ENCODE data around the gene ZBTB7C.
A peak's percentile ranks its signal among the peaks of the same experiment; 100 is the strongest.

Gene ZBTB7C

GRCh38 chr18:48136051-48136826, 272.9 kb downstream of the ZBTB7C start:
- no peak for DNase-seq

GRCh38 chr18:48135436-48135966, 273.7 kb downstream of the ZBTB7C start:
- DNase-seq, result no peak

DNA sequence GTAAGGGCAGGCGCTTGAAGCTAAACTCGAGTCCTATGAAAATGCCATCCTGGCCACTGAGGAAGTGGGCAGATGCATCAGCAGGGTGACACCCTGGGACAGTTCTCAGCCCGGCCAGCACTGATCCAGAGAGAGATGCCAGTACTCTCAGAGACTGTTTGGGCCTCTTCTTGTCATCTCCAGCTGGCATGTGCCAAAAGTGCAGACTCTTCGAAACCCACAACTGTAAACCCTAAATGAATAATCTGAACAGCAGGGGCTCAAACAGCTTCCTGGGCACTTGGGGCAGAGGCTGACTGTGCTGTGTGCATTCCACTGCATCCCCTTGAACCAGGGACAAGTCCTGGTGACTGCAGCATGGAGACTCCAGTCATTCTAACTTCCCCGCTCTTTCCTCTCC, 274.6 kb downstream of the ZBTB7C start:
- DNase-seq, result no peak

DNA sequence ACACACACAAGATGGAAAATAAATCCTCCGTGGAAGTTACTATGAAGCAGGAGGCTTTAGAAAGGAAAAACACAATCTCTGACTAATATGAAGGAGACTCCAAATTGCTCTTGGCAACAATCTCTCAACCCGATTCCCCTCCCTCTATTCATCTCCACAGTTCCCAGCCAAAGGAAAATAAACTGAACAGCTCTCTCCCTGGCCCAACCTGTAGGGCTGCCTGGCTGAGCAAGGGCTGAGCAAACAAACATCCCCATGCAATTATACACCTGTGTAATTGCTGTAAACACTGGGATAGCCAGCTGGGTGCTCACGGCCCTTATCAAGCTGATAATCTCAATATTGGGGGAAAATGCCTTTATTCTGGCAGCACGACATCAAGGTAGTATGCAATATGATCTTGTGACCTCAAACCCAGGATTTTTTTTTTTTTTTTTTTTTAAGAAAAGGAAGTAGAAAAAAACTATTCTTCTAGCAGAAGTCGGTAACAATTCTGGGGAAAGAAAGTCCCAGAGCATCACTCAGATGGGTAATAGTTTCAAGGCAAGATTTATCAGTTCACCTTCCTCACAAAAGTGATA, 275.4 kb downstream of the ZBTB7C start:
- peak; percentile 90 to 94 for DNase-seq

DNA sequence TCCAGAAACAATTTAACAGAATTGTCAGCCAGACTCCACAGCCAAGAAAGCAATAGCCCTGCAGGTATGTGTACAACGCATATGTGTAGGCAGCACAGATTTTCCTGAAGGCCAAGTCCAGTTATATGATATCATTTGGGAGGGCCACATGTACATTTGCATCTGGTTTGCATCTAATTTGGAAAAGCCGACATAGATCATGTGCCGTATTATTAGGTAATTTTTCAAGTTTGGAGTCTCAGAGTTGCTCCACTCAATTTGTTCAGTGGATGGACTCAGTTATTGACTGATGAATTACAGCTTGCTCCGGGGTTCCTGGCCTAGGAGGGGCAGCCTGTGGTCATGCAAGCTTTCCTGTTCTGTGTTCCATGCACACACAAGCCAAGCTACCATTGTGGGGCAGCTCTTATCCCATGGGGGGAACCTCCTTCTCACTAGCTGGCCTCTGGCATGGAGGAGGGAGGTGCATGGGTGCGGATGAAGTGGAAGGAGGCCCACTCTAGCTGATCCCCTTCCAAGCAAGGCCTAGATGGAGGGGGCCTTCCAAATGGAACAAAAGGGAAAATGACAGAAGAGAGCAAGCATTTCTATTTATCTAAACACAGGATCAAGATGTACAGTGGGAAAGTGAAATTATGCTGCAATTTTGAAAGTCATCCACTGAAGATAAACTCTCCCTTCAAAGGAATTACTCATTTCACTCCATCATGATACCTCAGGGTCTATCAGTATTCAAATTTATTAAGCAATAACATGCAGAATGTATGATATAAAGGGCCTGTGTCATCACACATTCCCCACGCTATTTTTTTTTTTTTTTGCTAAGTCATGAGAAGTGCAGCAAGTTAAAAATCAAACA, 276.2 kb downstream of the ZBTB7C start:
- peak in 1 of 2 experiments; percentile 55 for DNase-seq

- no peak for DNase-seq
These were observed 278.1 kb downstream of the ZBTB7C start for GRCh38 chr18:48131042-48131441.

DNA sequence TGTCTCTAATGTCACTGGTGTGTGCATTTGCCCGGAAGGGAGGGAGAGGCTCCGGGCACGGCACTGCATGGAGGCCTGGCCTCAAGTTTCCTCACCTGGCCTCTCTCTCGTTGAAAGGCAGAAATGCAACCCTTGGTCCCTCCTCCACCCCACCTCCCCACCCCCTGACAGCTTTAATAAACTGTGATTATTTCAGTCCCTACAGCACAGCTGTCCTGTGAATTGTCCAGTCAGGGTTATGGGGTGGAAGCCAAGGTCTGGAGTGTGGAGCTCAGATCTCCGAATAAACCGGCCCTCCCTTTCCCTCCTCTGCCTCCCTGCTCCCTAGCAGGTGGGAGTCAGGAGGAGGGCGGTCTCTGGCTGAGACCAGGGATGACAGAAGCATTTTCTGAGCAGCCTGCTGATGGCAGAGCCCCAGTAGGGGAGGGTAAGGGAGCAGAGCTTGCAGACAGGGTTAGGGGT, 279.5 kb downstream of the ZBTB7C start:
- DNase-seq, result no peak

DNA sequence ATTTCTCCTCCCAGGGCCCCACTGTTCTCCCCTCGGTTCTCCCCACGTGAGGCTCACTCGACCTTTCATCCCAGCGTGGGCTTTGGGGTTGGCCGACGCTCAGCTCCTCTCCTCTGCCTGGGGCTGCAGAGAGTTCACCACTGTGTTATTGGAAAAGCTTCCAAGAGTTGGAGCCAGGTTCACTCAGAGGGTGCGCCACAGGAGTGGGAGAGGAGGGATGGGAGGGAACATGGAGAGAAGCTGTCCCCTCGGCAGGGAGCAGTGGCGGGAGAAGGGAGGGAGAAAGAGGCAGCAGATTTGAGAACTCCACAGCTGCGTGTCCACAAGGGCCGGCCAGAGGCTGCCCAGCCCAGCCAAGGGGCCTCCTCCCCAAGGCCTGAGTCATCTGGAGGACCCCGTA, 281.6 kb downstream of the ZBTB7C start:
- no peak for DNase-seq

GRCh38 chr18:48126240-48126639, 282.9 kb downstream of the ZBTB7C start:
- peak in 1 of 2 experiments; percentile 26 for DNase-seq

- no peak for DNase-seq
These were observed 283.5 kb downstream of the ZBTB7C start for GRCh38 chr18:48125724-48126123.

GRCh38 chr18:48124857-48125626, 284.1 kb downstream of the ZBTB7C start:
- DNase-seq, result no peak

- no peak for DNase-seq
These were observed 285.2 kb downstream of the ZBTB7C start for GRCh38 chr18:48123941-48124340.

DNA sequence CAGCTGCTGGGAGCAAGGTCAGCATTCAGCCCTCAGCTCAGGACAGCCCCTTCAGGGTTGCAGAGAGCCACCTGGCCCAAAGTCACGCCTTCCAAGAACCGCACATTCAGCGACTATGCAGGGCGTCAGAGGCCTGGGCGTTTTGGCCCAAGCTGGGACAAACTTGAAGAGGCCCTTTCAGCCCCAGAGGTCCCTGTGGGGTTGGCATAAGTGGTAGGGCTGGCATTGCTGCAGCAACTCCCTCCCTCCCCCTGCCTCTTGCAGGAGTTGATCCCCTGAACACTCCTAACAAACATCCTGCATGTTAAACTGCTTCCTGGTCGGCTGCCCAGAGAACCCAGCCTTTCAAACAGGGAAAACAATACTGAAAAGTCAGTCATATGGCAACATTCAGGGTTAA, 285.9 kb downstream of the ZBTB7C start:
- DNase-seq, result no peak

DNA sequence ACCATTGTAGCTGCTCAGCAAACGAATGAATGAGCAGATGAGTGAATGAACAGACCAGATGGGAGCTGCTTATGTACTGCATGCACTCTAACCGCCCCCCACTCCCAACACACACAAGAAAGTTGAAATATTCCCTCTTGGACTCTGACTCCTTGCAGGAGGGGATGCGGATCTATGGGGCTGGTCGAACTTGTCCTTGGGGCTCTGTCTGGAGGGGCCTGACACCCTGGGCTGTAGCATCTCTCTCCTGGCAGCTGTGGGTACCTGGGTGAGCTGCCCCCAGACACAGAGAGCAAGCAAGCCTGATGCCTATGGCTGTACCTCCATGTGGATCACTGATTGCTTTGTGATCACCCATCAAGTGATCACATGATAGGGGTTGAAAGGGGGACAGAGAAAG, 286.4 kb downstream of the ZBTB7C start:
- DNase-seq, result no peak

DNA sequence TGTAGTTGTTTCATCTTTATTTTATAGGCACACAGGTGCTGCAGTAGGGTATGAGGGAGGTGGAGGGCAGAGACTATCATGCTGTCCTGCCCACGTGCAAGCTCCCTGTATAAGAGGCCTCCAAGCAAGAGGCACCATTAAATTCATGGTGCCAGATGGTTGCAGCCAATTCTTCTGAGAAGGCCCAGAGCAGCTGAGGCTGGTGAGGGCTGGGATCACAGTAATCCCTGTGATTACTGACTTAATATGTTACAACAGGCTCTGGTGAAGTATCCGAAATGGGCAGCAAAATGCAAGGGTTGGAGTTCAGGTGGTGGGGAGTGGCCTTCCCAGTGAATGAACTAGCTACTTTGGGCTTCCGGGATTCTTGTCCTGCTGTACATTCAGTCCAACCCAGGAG, 286.8 kb downstream of the ZBTB7C start:
- DNase-seq, result no peak

DNA sequence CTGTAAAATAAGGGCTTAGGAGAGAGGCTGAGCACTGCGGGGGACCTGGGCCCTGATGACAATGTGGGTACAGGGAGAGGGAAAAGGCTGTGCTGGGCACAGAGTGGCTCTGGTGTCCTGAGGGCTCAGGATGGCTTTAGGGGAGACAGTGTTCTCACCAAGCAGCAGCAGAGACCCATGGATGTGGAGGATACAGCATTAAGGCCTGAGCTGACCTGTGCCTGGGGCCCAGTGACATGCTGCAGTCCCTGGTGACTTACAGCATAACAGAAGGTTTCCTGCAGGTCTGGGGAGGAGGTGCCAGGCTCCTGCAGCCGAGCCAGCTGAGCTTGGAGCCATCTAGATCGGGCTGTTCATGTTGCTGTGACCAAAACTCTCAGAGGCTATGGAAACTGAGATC, 287.4 kb downstream of the ZBTB7C start:
- no peak for DNase-seq

DNA sequence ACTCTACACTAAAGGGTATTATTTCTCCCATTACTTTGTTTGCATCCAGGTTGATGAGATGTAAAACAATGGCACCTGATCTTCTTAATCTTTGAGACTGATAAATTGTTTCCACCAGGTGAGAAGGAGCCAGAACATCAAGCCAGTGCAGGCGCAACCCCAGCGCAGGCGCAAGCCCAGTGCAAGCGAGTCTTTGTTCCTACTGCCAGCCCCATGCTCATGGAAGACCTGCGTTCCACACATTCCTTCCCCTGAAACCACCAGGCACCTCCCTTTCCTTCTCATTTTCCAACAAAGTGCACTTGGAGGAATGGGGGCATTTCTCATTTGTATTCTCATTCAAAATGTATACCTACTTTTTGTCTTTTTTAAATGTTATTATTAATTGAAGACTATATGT, 290.0 kb downstream of the ZBTB7C start:
- DNase-seq, result no peak

DNA sequence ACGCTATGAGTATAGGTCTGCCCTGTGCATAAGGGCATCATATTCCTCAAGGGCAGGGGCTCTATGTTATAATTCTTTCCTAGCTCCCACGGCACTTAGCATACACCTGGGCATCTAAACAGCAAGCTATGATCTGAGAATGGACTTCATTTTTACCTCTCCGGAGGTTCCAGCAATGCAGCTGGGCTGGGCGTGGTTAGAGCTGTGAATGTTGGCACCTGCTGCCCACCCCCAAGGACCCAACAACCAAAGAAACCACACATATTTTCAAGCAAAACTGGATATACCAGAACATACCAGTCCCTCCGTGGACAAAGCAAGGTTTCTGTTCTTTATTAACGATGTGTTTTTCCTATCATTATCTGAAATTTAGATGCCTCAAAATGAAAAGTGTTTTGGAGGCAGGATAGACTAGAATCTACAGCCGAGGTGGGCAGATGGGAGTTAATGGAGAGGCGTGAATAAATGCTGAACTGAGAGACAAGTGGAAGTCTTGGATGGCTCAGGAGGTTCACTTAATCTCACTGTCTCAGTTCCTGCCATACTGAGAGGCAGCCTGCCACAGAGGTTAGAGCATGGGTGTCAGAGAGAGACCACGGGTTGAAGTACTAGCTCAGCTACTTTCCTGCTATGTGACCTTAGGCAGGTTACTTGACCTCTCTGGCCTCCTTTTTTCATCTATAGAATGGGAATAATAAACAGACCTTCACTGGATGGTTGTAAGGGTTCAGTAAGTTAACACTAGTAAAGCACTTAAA, 292.1 kb downstream of the ZBTB7C start:
- DNase-seq, result no peak

DNA sequence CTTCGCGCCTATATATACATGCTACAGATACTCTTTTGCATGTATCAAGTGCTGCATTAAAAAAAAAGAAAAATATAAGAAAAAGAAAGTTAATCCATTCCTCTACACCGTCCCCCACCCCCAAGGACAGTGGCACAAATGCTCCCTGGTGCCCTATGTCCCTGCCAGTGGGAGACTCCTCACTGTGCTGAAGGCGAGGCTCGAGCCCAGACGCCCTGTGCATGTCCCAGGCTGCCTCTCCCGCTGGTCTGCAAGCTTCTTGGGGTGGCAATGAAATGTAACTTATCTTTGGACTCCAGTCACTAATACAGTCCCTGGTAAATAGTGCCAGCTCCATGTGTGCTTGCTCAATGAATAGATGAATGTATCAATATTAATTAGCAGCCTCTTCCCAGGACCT, 293.2 kb downstream of the ZBTB7C start:
- no peak for DNase-seq

- no peak for DNase-seq
These were observed 295.5 kb downstream of the ZBTB7C start for GRCh38 chr18:48113691-48114090.

DNA sequence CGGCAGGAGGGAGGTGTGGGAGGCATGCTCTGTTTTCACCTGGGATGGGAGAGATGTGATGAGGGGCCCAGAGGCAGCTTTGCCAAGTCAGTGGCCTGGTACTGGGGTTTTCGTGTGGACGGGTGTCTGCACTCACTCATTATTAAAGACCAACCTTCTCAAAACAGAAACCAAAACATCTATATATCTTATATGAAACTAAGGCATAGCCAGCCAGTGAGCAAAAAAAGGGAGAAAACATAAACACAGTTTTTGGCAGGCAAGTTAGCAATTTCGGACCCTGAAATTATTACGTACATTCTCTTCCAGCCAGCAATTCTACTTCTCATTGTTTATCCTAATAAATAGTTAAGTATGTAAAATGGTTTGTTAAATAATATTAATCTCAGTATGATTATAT, 297.6 kb downstream of the ZBTB7C start:
- no peak for DNase-seq

DNA sequence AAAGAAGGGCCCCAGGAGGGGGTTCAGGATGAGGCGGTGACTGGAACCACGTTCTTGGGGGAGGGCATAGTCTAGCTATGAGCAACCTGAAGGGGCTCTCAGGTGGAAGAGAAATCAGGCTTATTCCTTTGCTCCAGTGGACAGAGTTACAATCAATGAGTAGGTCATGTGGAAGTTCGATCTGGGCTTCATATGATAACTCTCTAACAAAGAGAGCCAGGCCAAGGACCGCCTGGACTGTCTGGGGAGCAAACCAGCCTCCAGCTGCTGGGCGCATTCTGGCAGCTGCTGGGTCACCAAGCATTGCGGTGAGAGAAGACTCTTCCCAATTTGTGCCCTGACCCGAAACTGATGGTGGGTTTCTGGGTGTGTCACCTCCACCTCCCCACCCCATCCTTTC, 298.4 kb downstream of the ZBTB7C start:
- no peak for DNase-seq
